GM18861 (cell line): ENCODE data around the gene PRIM2.
"Not testable (repeated sequence)": the region's sequence is repeated elsewhere in the genome, so short reads cannot be mapped to it uniquely, and the experiment has no call there.

ENCODE experiments used
- ATAC-seq: cut with Tn5 transposase; IDR thresholded peaks from one replicate; pipeline ENCODE4 v1.9.1; 2021; ENCODE audit not compliant: unreplicated experiment

Gene PRIM2

DNA sequence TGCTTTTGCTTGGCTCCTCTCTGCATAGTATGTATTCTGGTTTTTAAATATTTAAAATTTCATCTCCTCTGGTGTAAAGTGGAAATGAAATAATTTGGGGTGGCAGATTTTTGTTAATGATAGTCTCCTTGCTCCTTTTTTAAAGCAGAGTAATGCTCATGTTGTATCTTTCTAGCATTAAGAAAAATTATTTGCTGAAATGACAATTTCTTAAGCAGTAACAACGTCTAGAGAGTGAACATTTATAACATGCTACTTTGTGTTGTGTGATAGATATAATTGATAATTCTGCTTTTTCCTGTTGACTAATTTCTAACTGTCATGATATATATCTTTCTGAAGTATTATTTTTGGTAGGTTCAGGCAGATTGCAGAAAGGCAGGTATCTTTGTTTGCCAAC, 127.4 kb downstream of the PRIM2 start:
- ATAC-seq: not testable (repeated sequence)

- ATAC-seq: peak; percentile 27
Observed at GRCh38 chr6:57445379-57445778, 127.9 kb downstream of the PRIM2 start.

GRCh38 chr6:57445790-57446468, 128.5 kb downstream of the PRIM2 start:
- ATAC-seq: peak; percentile 81

DNA sequence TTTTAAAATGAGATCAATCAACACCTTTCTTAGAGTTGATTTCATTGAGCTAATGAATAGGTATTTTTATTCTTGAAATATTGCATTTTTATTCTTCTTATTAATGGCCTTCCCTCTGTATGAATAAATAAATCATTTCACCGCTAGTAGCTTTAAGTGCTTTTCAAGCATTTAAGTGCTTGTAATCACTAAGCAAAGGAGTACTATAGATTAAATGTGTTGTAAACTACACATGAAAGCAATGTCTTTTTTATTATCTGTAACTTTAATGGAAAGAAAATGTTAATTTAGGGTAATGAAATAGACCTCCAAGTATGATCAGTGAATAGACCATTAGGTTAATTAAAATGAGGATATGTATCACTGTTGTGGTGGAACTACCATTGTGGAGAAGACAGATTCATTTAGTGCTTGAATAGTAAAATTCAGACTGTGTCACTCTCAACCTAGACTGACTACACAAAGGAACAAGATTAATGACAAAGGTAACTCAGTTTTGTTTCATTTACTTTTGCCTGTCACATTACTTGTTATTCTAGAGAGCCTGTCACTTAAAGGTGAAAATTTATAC, 132.2 kb downstream of the PRIM2 start:
- not testable (repeated sequence) for ATAC-seq

DNA sequence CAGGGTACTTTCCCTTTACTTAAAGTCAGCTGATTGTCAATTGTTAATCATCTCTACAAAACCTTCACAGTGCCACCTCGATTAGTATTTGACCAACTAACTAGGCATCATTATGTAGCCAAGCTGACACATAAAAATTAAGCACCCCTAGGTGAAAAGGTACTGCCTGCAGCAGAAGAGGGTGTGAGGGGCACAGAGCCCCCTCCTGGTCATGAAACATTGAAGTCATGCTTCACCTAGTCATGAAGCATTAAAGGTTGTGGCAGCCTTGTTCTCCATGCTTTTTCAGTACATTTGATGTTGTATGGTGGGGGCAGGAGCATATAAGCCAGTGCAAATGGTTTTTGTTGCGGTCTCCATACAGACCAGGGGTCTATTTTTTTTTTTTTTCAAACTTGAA, 142.4 kb downstream of the PRIM2 start:
- ATAC-seq: not testable (repeated sequence)

DNA sequence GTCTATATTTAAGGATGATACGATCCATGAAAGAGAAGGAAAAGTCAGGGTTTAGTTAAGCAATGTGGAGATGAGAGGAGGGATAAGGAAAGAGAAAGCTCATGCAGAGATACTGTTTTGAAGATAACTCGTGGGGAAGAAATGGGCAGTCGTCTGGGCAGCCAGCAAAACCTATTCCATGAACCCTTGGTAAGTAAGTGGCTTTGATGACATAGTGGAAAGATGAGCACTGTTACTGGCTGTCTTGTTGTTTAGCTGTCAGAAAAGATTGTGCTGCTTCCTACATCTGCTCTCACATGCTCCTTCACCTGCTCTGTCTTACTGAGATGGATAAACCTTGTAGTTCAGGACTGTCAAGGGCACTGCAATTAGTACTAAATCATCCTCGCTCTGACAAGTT, 143.6 kb downstream of the PRIM2 start:
- not testable (repeated sequence) for ATAC-seq

DNA sequence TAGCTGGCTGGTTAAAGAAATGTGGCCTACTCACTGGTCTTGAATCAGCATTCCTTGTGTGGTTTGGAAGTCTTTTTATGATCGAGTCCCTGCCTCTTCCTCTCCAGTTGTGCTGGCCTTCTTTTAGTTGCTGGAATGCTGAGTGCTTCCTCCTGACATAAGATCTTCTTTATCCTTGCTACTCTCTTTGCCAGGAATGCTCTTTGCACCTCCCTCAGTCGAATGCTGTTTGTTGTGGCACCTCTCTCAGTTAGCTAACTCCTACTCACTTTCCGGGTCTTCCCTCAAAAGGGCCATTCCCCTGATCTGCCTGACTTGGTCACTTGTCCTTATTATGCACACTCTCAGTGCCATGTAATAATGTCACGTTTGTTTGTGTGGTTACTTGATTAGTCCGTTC, 146.4 kb downstream of the PRIM2 start:
- not testable (repeated sequence) for ATAC-seq

- ATAC-seq: not testable (repeated sequence)
Observed at GRCh38 chr6:57465968-57466367, 148.5 kb downstream of the PRIM2 start.

DNA sequence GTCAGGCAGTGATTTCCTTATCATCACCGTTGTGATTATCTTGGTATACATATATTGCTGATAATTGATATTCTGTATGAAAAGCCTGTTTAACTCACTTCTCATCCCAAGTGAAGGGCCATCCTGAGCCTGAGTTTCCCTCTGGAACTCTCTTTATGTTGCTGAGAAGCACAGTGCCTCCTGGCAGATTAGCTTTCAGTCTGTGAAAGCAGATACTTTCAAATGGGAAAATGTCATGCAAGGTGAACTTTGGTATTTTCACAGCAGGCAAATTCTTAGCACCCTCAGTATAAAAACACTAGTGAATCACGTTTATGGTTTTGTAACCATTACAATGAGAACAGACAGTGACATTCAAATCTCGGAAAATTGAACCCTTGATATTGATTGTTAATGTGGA, 151.6 kb downstream of the PRIM2 start:
- ATAC-seq: no peak

DNA sequence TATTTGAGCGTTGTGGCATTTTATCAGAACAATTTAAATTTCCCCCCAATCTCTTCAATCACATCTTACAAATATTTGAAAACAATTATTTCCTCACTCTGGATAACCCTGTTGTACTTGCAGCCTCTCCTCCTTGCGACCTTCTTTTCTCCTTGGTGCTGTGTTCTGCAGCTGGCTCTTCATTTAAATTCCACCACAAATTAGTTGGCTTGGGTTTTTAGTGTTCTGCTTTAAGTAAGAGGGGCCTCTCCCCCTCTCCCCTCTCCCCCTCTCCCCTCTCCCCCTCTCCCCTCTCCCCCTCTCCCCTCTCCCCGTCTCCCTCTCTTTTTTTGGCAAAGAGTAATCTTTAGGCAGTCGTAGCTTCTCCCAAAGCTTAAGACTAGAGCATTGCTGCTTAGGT, 152.7 kb downstream of the PRIM2 start:
- ATAC-seq: not testable (repeated sequence)

- ATAC-seq: not testable (repeated sequence)
Observed at GRCh38 chr6:57471314-57471864, 154.0 kb downstream of the PRIM2 start.

GRCh38 chr6:57472861-57473362, 155.5 kb downstream of the PRIM2 start:
- ATAC-seq: not testable (repeated sequence)

DNA sequence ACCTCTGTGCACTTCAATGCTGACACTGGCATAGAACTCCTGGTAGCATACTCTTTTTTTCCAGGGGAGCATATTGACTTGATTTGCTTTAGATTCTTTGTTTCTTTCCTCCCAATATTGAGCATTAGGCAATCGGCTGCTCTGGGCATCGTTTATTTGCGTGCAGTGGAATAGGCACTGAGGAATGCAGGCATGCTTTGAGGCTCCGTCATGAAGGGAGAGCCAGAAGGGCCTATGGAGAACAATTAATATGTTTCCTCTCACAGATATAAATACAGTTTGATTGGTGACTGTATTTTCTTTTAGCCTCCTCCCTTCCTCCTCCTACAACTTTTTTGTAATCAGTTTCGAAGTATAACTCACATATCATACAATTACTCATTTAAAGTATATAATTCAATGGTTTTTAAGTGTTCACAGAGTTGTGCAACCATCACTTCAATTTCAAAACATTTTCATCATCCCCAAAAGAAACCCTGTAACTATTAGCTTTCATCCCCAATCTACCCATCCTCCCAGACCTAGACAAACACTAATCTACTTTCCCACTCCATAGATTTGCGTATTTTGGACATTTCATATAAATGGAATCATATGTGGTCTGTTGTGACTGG, 157.5 kb downstream of the PRIM2 start:
- not testable (repeated sequence) for ATAC-seq

DNA sequence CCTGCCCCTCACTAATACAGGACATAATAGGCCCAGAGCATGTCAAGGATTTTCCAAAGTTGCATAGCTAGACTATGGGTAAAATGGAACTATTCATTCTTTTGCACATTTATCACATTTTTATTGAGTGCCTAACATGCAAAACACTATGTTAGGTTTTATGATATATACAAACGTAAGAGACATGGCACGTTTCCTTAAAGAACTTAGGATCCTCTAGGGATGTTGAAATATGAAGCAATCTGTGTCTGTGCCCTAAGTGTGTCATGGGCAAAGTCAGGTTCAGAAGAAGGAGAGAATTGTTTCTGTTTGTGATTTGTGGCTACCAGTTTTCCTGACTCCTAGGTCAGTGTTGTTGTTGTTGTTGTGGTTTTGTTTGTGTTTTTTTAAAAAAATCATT, 158.2 kb downstream of the PRIM2 start:
- not testable (repeated sequence) for ATAC-seq

- not testable (repeated sequence) for ATAC-seq
Observed at GRCh38 chr6:57480194-57480593, 162.8 kb downstream of the PRIM2 start.

GRCh38 chr6:57481121-57481520, 163.7 kb downstream of the PRIM2 start:
- ATAC-seq: not testable (repeated sequence)

GRCh38 chr6:57482471-57482870, 165.0 kb downstream of the PRIM2 start:
- ATAC-seq: not testable (repeated sequence)

- ATAC-seq: not testable (repeated sequence)
Observed at GRCh38 chr6:57486494-57487081, 169.2 kb downstream of the PRIM2 start.

- ATAC-seq: not testable (repeated sequence)
Observed at GRCh38 chr6:57488551-57488950, 171.1 kb downstream of the PRIM2 start.

- ATAC-seq: not testable (repeated sequence)
Observed at GRCh38 chr6:57489887-57490286, 172.5 kb downstream of the PRIM2 start.

DNA sequence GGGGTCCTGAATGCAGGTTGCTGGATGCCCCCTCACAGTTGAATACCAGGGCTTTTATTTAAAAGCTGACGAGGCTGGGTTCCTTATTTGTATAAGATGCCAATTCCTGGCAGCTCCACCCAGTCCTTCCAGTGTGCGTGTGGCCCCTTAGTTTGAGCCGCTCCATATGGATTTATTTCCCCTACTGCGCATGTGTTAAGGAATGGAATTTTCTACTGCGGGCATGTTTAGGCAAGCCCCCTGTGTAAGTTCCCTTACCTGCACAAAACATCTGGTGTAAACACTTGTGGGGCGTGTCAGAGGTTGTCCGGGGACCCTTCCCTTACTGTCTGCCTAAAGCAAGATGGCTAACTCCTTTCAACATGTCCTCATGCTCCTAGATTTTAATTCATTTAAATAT, 174.4 kb downstream of the PRIM2 start:
- not testable (repeated sequence) for ATAC-seq
